ENCODE results near the gene FBLN1. TPM values are rescaled to one million over a fixed set of nuclear protein-coding genes. Genes with fewer than 3 reads are reported as not detected.

Gene FBLN1
- polyA plus RNA-seq, 1 donor from 2014 or later, result 3.4 TPM

DNA sequence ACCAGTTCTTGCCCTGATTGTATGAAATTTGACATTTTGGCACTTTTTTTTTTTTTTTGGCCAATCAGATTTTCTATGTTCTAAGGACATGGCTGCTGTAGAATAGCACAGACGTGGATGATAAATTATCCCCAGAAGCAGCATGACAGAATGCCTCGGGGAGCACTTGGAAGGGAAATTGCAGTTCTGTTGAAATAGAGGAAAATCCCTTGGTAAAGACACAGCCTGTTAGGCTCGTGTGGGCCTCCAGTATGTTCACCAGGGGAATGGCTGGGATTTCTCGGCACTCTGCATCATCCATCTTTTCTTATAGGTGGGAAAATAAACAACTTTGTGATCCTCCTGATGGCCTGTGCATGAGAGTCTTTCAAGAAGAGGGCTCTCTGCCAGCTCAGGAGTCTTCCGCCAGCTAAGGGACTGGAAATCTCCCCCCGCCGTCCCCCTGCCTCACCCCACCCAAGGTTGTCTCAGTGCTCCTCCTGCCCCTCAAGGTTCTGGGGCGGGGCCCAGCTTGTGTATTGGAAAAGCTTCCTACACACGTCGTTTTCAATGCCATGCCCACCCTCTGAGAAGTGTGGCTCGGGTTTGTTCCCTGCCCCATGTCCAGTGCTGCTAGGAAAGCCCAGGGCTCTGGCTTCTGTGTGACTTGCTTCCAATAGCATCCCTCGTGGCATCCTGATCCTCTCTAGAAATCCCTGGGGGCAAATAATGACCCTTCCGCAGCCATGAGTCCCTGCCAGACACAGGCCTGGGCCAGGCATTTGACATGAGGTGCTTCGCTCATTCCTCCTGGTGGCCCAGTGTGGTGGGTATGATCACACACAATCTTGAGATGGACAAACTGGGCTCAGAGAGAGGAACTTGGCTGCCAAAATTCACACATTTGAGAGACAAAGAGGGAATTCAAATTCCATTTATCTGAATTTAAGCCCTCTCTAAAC is 98.4 kb downstream of the FBLN1 start:
- H3K27me3 ChIP-seq (ENCODE audit: insufficient read depth, low read depth, low read length), result no peaks in the 10 kb centered on the region
- no peak overlapping the region for H3K4me2 ChIP-seq (ENCODE audit: low read length)
- H4K20me1 ChIP-seq (ENCODE audit: insufficient read depth), result no peaks in the 10 kb centered on the region
- H3K9me2 ChIP-seq (ENCODE audit: insufficient read depth, low read length), result no peaks in the 10 kb centered on the region
- H3F3A ChIP-seq (ENCODE audit: insufficient read depth, low read length, poor library complexity, severe bottlenecking), result no peaks in the 10 kb centered on the region
- H2AFZ ChIP-seq (ENCODE audit: low read depth, low read length), result no peak overlapping the region
- peak overlapping the region; percentile 20 for H3K27ac ChIP-seq (ENCODE audit: low read length)
- TF ChIP-seq RAD21 (conservative IDR thresholded peaks at IDR 0.05), result no peak
- TF ChIP-seq EP300 (conservative IDR thresholded peaks at IDR 0.05; ENCODE audit: poor library complexity, severe bottlenecking), result no peak
- TF ChIP-seq, protein P1, sequence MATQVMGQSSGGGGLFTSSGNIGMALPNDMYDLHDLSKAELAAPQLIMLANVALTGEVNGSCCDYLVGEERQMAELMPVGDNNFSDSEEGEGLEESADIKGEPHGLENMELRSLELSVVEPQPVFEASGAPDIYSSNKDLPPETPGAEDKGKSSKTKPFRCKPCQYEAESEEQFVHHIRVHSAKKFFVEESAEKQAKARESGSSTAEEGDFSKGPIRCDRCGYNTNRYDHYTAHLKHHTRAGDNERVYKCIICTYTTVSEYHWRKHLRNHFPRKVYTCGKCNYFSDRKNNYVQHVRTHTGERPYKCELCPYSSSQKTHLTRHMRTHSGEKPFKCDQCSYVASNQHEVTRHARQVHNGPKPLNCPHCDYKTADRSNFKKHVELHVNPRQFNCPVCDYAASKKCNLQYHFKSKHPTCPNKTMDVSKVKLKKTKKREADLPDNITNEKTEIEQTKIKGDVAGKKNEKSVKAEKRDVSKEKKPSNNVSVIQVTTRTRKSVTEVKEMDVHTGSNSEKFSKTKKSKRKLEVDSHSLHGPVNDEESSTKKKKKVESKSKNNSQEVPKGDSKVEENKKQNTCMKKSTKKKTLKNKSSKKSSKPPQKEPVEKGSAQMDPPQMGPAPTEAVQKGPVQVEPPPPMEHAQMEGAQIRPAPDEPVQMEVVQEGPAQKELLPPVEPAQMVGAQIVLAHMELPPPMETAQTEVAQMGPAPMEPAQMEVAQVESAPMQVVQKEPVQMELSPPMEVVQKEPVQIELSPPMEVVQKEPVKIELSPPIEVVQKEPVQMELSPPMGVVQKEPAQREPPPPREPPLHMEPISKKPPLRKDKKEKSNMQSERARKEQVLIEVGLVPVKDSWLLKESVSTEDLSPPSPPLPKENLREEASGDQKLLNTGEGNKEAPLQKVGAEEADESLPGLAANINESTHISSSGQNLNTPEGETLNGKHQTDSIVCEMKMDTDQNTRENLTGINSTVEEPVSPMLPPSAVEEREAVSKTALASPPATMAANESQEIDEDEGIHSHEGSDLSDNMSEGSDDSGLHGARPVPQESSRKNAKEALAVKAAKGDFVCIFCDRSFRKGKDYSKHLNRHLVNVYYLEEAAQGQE (IDR thresholded peaks at IDR 0.05; ENCODE audit: borderline replicate concordance), result no peak
- TF ChIP-seq TAF1 (IDR thresholded peaks at IDR 0.05; ENCODE audit: low read depth), result no peak
- no peak for TF ChIP-seq EZH2 (IDR thresholded peaks at IDR 0.05; ENCODE audit: borderline replicate concordance, insufficient read depth, low read length, poor library complexity, severe bottlenecking)
- TF ChIP-seq SMC3 (conservative IDR thresholded peaks at IDR 0.05; ENCODE audit: poor library complexity), result no peak
- no peak overlapping the region for H3K9ac ChIP-seq (ENCODE audit: low read length)
- no peaks in the 10 kb centered on the region for H3K36me3 ChIP-seq (ENCODE audit: insufficient read depth, low read length)
- H3K4me3 ChIP-seq (ENCODE audit: low read length), result no peak overlapping the region
- no peaks in the 10 kb centered on the region for H3K79me2 ChIP-seq (replicated peaks; ENCODE audit: insufficient read depth, low read length)
- no peaks in the 10 kb centered on the region for H3K9me3 ChIP-seq (ENCODE audit: low read length)

- no peaks in the 10 kb centered on the region for H3K36me3 ChIP-seq (ENCODE audit: insufficient read depth, low read length)
- no peak overlapping the region for H3K9ac ChIP-seq (ENCODE audit: low read length)
- H4K20me1 ChIP-seq (ENCODE audit: insufficient read depth), result no peaks in the 10 kb centered on the region
- no peaks in the 10 kb centered on the region for H3K9me2 ChIP-seq (ENCODE audit: insufficient read depth, low read length)
- peak overlapping the region; percentile 68 for H3K27ac ChIP-seq (ENCODE audit: low read length)
- TF ChIP-seq EZH2 (IDR thresholded peaks at IDR 0.05; ENCODE audit: borderline replicate concordance, insufficient read depth, low read length, poor library complexity, severe bottlenecking) (no peak), RAD21 (conservative IDR thresholded peaks at IDR 0.05) (no peak), SMC3 (conservative IDR thresholded peaks at IDR 0.05; ENCODE audit: poor library complexity) (no peak), MXI1 (conservative IDR thresholded peaks at IDR 0.05; ENCODE audit: poor library complexity, severe bottlenecking) (no peak)
- TF ChIP-seq, protein P1 (IDR thresholded peaks at IDR 0.05; ENCODE audit: borderline replicate concordance), result no peak
- H3K27me3 ChIP-seq (ENCODE audit: insufficient read depth, low read depth, low read length), result no peaks in the 10 kb centered on the region
- no peak overlapping the region for H2AFZ ChIP-seq (ENCODE audit: low read depth, low read length)
- H3K4me3 ChIP-seq (ENCODE audit: low read length), result no peak overlapping the region
- H3K4me2 ChIP-seq (ENCODE audit: low read length), result no peak overlapping the region
- no peaks in the 10 kb centered on the region for H3K79me2 ChIP-seq (replicated peaks; ENCODE audit: insufficient read depth, low read length)
- no peaks in the 10 kb centered on the region for H3K9me3 ChIP-seq (ENCODE audit: low read length)
- H3F3A ChIP-seq (ENCODE audit: insufficient read depth, low read length, poor library complexity, severe bottlenecking), result no peaks in the 10 kb centered on the region
Observed at GRCh38 chr22:45602004-45602733, 99.5 kb downstream of the FBLN1 start.

Data from neural cell (in vitro differentiated cells).